Smooth muscle cell (in vitro differentiated cells): ENCODE measurements around the gene FAHD1. TPM values are rescaled to one million over a fixed set of nuclear protein-coding genes. Genes with fewer than 3 reads are reported as not detected.

Source experiments
- DNase-seq: peaks from one replicate; lab custom pipeline; 2025; ENCODE audit not compliant: unreplicated experiment; lab: John Stamatoyannopoulos, UW
- H2AFZ ChIP-seq: fragments of 200-600 bp; sonication (generic); 2 replicates; pipeline ENCODE4 v1.6.0; 2016; ENCODE audit warnings: antibody characterized with exemption, low read depth, mild to moderate bottlenecking
- H3F3A ChIP-seq: fragments of 200-600 bp; sonication (generic); 2 replicates; pipeline ENCODE4 v1.6.0; 2017; ENCODE audit warnings: antibody characterized with exemption, low read depth
- H3K27ac ChIP-seq: fragments of 200-600 bp; sonication (generic); 2 replicates; pipeline ENCODE4 v1.5.1; 2016; ENCODE audit warnings: low read depth, mild to moderate bottlenecking
- H3K27me3 ChIP-seq: fragments of 200-600 bp; sonication (generic); 2 replicates; pipeline ENCODE4 v1.6.1; 2016; ENCODE audit warnings: low read depth, mild to moderate bottlenecking
- H3K36me3 ChIP-seq: fragments of 200-600 bp; sonication (generic); 2 replicates; pipeline ENCODE4 v1.5.1; 2016; ENCODE audit warnings: low read depth
- H3K4me1 ChIP-seq: fragments of 200-600 bp; sonication (generic); 2 replicates; pipeline ENCODE4 v1.5.1; 2016; ENCODE audit warnings: low read depth
- H3K4me2 ChIP-seq: fragments of 200-600 bp; sonication (generic); 2 replicates; pipeline ENCODE4 v1.6.0; 2016; ENCODE audit warnings: mild to moderate bottlenecking
- H3K4me3 ChIP-seq: fragments of 200-600 bp; sonication (generic); 2 replicates; pipeline ENCODE4 v1.5.1; 2016; ENCODE audit warnings: mild to moderate bottlenecking
- H3K79me2 ChIP-seq: fragments of 200-600 bp; sonication (generic); 2 replicates; pipeline ENCODE4 v1.6.0; 2016; ENCODE audit warnings: low read depth, mild to moderate bottlenecking
- H3K9ac ChIP-seq: fragments of 200-600 bp; sonication (generic); 2 replicates; pipeline ENCODE4 v1.6.0; 2016; ENCODE audit warnings: low read depth
- H3K9me3 ChIP-seq: fragments of 200-600 bp; sonication (generic); replicated peaks from 2 replicates; pipeline ENCODE4 v1.5.1; 2016; ENCODE audit warnings: low read depth
- H4K20me1 ChIP-seq: fragments of 200-600 bp; sonication (generic); 2 replicates; pipeline ENCODE4 v1.6.0; 2016; ENCODE audit warnings: low read depth
- WGBS: methylation state at CpG from one replicate; pipeline ENCODE4 v1.1.7; 2016; ENCODE audit warnings: low lambda C conversion rate; 5-methylcytosine and 5-hydroxymethylcytosine counted together
- polyA plus RNA-seq: library from polyadenylated mRNA; unstranded; fragments of >200 nt; fragmentation: Nextera tagmentation; extraction: Ambion mirVana; gene quantifications from 2 replicates; pipeline ENCODE4 v1.2.1, GENCODE V29; 2016
- total RNA-seq: library from RNA; depleted of rRNA; stranded (reverse); fragments of >200 nt; gene quantifications from 2 replicates; pipeline ENCODE4 v1.2.3, GENCODE V29; 2014
- TF ChIP-seq, protein P1 (sequence below): fragments of 200-600 bp; sonication (generic); IDR thresholded peaks from 2 replicates; pipeline ENCODE4 v1.5.1; 2017; ENCODE audit warnings: borderline replicate concordance, mild to moderate bottlenecking, antibody characterized with exemption; ENCODE audit not compliant: insufficient read depth, poor library complexity, severe bottlenecking

FAHD1 gene
- total and polyA plus RNA-seq, 2 experiments from 2014 or later, result 32.4 TPM

DNA sequence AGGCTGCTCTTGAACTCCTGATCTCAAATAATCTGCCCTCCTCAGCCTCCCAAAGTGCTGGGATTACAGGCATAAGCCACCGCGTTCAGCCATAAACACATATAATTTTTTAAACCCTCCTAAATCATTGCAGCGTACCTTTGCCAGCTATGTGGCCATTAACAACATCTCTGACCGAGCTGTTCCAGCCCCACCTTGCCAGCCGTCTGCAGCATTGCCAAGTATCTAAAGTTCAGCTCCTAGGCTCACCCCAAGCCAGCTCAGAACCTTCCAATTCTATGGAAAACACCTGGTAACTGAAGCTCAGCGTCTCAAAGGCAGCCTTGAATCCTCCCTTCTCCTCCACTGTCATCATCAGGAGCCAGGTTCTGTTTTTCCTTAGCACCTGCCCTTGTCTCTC, 50.1 kb downstream of the FAHD1 start:
- peaks cover 2% of the 10 kb centered on the region for H3K4me1 ChIP-seq
- no peak overlapping the region for H3K4me3 ChIP-seq
- peaks cover 45% of the 10 kb centered on the region for H3K27me3 ChIP-seq
- H4K20me1 ChIP-seq, result no peaks in the 10 kb centered on the region
- H3K9ac ChIP-seq, result no peak overlapping the region
- no peaks in the 10 kb centered on the region for H3F3A ChIP-seq
- H3K79me2 ChIP-seq, result no peaks in the 10 kb centered on the region
- H2AFZ ChIP-seq, result no peak overlapping the region
- WGBS, result 80% methylated on average over 6 of the region's 6 CpGs
- TF ChIP-seq, protein P1, sequence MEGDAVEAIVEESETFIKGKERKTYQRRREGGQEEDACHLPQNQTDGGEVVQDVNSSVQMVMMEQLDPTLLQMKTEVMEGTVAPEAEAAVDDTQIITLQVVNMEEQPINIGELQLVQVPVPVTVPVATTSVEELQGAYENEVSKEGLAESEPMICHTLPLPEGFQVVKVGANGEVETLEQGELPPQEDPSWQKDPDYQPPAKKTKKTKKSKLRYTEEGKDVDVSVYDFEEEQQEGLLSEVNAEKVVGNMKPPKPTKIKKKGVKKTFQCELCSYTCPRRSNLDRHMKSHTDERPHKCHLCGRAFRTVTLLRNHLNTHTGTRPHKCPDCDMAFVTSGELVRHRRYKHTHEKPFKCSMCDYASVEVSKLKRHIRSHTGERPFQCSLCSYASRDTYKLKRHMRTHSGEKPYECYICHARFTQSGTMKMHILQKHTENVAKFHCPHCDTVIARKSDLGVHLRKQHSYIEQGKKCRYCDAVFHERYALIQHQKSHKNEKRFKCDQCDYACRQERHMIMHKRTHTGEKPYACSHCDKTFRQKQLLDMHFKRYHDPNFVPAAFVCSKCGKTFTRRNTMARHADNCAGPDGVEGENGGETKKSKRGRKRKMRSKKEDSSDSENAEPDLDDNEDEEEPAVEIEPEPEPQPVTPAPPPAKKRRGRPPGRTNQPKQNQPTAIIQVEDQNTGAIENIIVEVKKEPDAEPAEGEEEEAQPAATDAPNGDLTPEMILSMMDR, result no peak
- no peak overlapping the region for H3K27ac ChIP-seq
- no peak for DNase-seq
- no peaks in the 10 kb centered on the region for H3K36me3 ChIP-seq
- no peaks in the 10 kb centered on the region for H3K9me3 ChIP-seq
- no peak overlapping the region for H3K4me2 ChIP-seq

DNA sequence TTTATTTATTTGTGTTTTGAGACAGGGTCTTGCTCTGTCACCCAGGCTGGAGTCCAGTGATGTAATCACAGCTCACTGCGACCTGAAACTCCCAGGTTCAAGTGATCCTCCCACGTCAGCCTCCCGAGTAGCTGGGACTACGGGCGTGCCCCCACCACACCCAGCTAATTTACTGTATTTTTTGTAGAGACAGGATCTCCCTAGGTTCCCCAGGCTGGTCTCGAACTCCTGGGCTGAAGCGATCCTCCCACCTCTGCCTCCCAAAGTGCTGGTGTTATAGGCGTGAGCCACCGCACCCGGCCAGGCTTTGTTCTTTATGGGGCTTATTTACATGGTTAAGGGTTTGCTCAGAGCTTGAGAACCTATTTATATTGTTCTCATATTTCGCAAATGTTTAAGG, 50.8 kb downstream of the FAHD1 start:
- no peak for DNase-seq
- Histone ChIP-seq H3K27me3 (peaks cover 39% of the 10 kb centered on the region), H3K4me3 (no peak overlapping the region), H3F3A (no peaks in the 10 kb centered on the region), H2AFZ (no peak overlapping the region), H3K4me1 (no peaks in the 10 kb centered on the region), H3K9me3 (no peaks in the 10 kb centered on the region), H3K36me3 (no peaks in the 10 kb centered on the region), H3K79me2 (no peaks in the 10 kb centered on the region), H4K20me1 (no peaks in the 10 kb centered on the region), H3K4me2 (no peak overlapping the region), H3K9ac (no peak overlapping the region), H3K27ac (no peak overlapping the region)
- TF ChIP-seq, protein P1, result no peak
- WGBS, result 71% methylated on average over 11 of the region's 11 CpGs

DNA sequence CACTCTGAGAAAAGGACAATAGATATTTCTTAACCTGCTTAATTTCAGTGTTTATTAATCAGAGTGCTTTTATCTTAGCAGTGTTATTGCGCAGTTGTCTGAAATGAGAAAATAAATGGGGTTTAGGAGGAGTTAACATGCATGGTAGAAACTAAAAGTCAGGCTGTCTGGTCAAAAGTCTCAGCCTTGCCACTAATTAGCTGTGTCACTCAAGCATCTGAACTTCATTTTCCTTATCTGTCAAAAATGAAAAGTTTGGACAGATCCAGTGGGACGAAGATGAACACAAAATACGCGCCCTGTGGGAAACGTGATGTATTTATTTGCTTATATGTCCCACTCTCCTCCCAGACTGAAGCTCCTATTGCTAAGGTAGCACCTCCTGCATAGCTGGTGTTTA, 51.2 kb downstream of the FAHD1 start:
- no peaks in the 10 kb centered on the region for H3K9me3 ChIP-seq
- H3K4me3 ChIP-seq, result no peak overlapping the region
- no peak overlapping the region for H2AFZ ChIP-seq
- H3K36me3 ChIP-seq, result no peaks in the 10 kb centered on the region
- H3K27ac ChIP-seq, result no peak overlapping the region
- H3K4me1 ChIP-seq, result no peaks in the 10 kb centered on the region
- no peaks in the 10 kb centered on the region for H3K79me2 ChIP-seq
- no peak for DNase-seq
- WGBS, result 85% methylated on average over 5 of the region's 5 CpGs
- H3F3A ChIP-seq, result no peaks in the 10 kb centered on the region
- no peak overlapping the region for H3K4me2 ChIP-seq
- peaks cover 37% of the 10 kb centered on the region for H3K27me3 ChIP-seq
- TF ChIP-seq, protein P1, result no peak
- no peak overlapping the region for H3K9ac ChIP-seq
- H4K20me1 ChIP-seq, result no peaks in the 10 kb centered on the region

Other genes with a start within 250 kb of the FAHD1 start
- gene IFT140, start 215.1 kb upstream of the FAHD1 start, total RNA-seq, result 24.8 and 30.0 TPM in 2 replicates
- gene IFT140, start 215.1 kb upstream of the FAHD1 start, polyA plus RNA-seq, result 17.2 and 24.1 TPM in 2 replicates
- 7.3 and 16.5 TPM in 2 replicates for gene CRAMP1, start 214.8 kb upstream of the FAHD1 start, total RNA-seq
- 6.3 and 7.9 TPM in 2 replicates for gene CRAMP1, start 214.8 kb upstream of the FAHD1 start, polyA plus RNA-seq
- 28.6 and 33.4 TPM in 2 replicates for gene JPT2, start 148.9 kb upstream of the FAHD1 start, total RNA-seq
- gene JPT2, start 148.9 kb upstream of the FAHD1 start, polyA plus RNA-seq, result 7.2 and 11.2 TPM in 2 replicates
- 36.2 and 43.6 TPM in 2 replicates for gene MAPK8IP3, start 121.0 kb upstream of the FAHD1 start, total RNA-seq
- gene MAPK8IP3, start 121.0 kb upstream of the FAHD1 start, polyA plus RNA-seq, result 47.8 and 69.2 TPM in 2 replicates
- gene NME3, start 55.7 kb upstream of the FAHD1 start, total RNA-seq, result 38.0 and 56.7 TPM in 2 replicates
- gene NME3, start 55.7 kb upstream of the FAHD1 start, polyA plus RNA-seq, result 85.4 and 94.3 TPM in 2 replicates
- gene EME2, start 54.4 kb upstream of the FAHD1 start, total RNA-seq, result 3.6 and 4.4 TPM in 2 replicates
- gene EME2, start 54.4 kb upstream of the FAHD1 start, polyA plus RNA-seq, result 3.8 and 7.6 TPM in 2 replicates
- 56.7 and 62.9 TPM in 2 replicates for gene MRPS34, start 54.1 kb upstream of the FAHD1 start, total RNA-seq
- gene MRPS34, start 54.1 kb upstream of the FAHD1 start, polyA plus RNA-seq, result 111 and 122 TPM in 2 replicates
- gene SPSB3, start 44.6 kb upstream of the FAHD1 start, total RNA-seq, result 23.0 and 25.1 TPM in 2 replicates
- gene SPSB3, start 44.6 kb upstream of the FAHD1 start, polyA plus RNA-seq, result 49.8 and 60.3 TPM in 2 replicates
- 32.9 and 48.0 TPM in 2 replicates for gene NUBP2, start 44.2 kb upstream of the FAHD1 start, total RNA-seq
- gene NUBP2, start 44.2 kb upstream of the FAHD1 start, polyA plus RNA-seq, result 80.8 and 86.7 TPM in 2 replicates
- 0.58 TPM in 1 of 2 replicates, not detected in the other for gene IGFALS, start 33.5 kb upstream of the FAHD1 start, total RNA-seq
- 0.45 TPM in 1 of 2 replicates, not detected in the other for gene IGFALS, start 33.5 kb upstream of the FAHD1 start, polyA plus RNA-seq
- 20.7 and 20.9 TPM in 2 replicates for gene HAGH, start 381 bp upstream of the FAHD1 start, total RNA-seq
- gene HAGH, start 381 bp upstream of the FAHD1 start, polyA plus RNA-seq, result 42.6 and 43.0 TPM in 2 replicates
- 0.18 and 0.22 TPM in 2 replicates for gene MEIOB, start 45.0 kb downstream of the FAHD1 start, total RNA-seq
- 1.7 TPM in 1 of 2 replicates, not detected in the other for gene MEIOB, start 45.0 kb downstream of the FAHD1 start, polyA plus RNA-seq
- not detected in 2 replicates for gene HS3ST6, start 91.2 kb downstream of the FAHD1 start, total RNA-seq
- not detected in 2 replicates for gene HS3ST6, start 91.2 kb downstream of the FAHD1 start, polyA plus RNA-seq
- 9.4 and 9.9 TPM in 2 replicates for gene MSRB1, start 116.0 kb downstream of the FAHD1 start, total RNA-seq
- 21.8 TPM in 2 replicates for gene MSRB1, start 116.0 kb downstream of the FAHD1 start, polyA plus RNA-seq
- not detected in 2 replicates for gene RPL3L, start 127.5 kb downstream of the FAHD1 start, total RNA-seq
- 0.21 TPM in 1 of 2 replicates, not detected in the other for gene RPL3L, start 127.5 kb downstream of the FAHD1 start, polyA plus RNA-seq
- gene NDUFB10, start 132.3 kb downstream of the FAHD1 start, total RNA-seq, result 125 and 176 TPM in 2 replicates
- gene NDUFB10, start 132.3 kb downstream of the FAHD1 start, polyA plus RNA-seq, result 278 and 295 TPM in 2 replicates
- gene RPS2, start 137.6 kb downstream of the FAHD1 start, total RNA-seq, result 2,263 and 2,576 TPM in 2 replicates
- gene RPS2, start 137.6 kb downstream of the FAHD1 start, polyA plus RNA-seq, result 2,041 and 2,061 TPM in 2 replicates
- gene RNF151, start 139.7 kb downstream of the FAHD1 start, total RNA-seq, result not detected in 2 replicates
- not detected in 2 replicates for gene RNF151, start 139.7 kb downstream of the FAHD1 start, polyA plus RNA-seq
- gene TBL3, start 144.8 kb downstream of the FAHD1 start, total RNA-seq, result 25.8 and 28.5 TPM in 2 replicates
- gene TBL3, start 144.8 kb downstream of the FAHD1 start, polyA plus RNA-seq, result 62.0 and 81.7 TPM in 2 replicates
- gene NOXO1, start 154.3 kb downstream of the FAHD1 start, total RNA-seq, result 0.13 TPM in 1 of 2 replicates, not detected in the other
- 0.35 and 1.7 TPM in 2 replicates for gene NOXO1, start 154.3 kb downstream of the FAHD1 start, polyA plus RNA-seq
- 12.1 and 15.1 TPM in 2 replicates for gene GFER, start 157.0 kb downstream of the FAHD1 start, total RNA-seq
- 33.5 and 41.2 TPM in 2 replicates for gene GFER, start 157.0 kb downstream of the FAHD1 start, polyA plus RNA-seq
- gene SYNGR3, start 162.8 kb downstream of the FAHD1 start, total RNA-seq, result 3.0 and 4.4 TPM in 2 replicates
- 8.7 and 16.8 TPM in 2 replicates for gene SYNGR3, start 162.8 kb downstream of the FAHD1 start, polyA plus RNA-seq
- gene ZNF598, start 182.6 kb downstream of the FAHD1 start, total RNA-seq, result 23.2 and 27.2 TPM in 2 replicates
- gene ZNF598, start 182.6 kb downstream of the FAHD1 start, polyA plus RNA-seq, result 27.9 and 32.7 TPM in 2 replicates
- gene NPW, start 192.6 kb downstream of the FAHD1 start, total RNA-seq, result 13.1 and 30.9 TPM in 2 replicates
- gene NPW, start 192.6 kb downstream of the FAHD1 start, polyA plus RNA-seq, result 185 and 193 TPM in 2 replicates
- 14.4 and 21.8 TPM in 2 replicates for gene NHERF2, start 199.7 kb downstream of the FAHD1 start, total RNA-seq
- 40.2 and 56.8 TPM in 2 replicates for gene NHERF2, start 199.7 kb downstream of the FAHD1 start, polyA plus RNA-seq
- 14.6 and 23.8 TPM in 2 replicates for gene NTHL1, start 220.6 kb downstream of the FAHD1 start, total RNA-seq
- gene NTHL1, start 220.6 kb downstream of the FAHD1 start, polyA plus RNA-seq, result 36.5 and 39.3 TPM in 2 replicates
- gene TSC2, start 220.8 kb downstream of the FAHD1 start, total RNA-seq, result 29.7 and 64.5 TPM in 2 replicates
- 74.7 and 110 TPM in 2 replicates for gene TSC2, start 220.8 kb downstream of the FAHD1 start, polyA plus RNA-seq